Caco-2 (cell line): ENCODE data around the gene TSPAN14. TPM values are rescaled to one million over a fixed set of nuclear protein-coding genes. Genes with fewer than 3 reads are reported as not detected.

Experiments used
- BruUV-seq: library from RNA; stranded (reverse); fragments of 400-500 nt; replicated peaks from 2 replicates; lab custom pipeline; 2021; lab: Mats Ljungman, UMichigan
- CTCF ChIA-PET: fragments of 300-600 bp; sonication (Branson Sonifier 250); formaldehyde crosslinking; loops from one replicate; lab custom pipeline; 2022; ENCODE audit warnings: antibody characterized with exemption; lab: Charles Lee
- POLR2A ChIA-PET: fragments of 300-600 bp; sonication (Branson Sonifier 250); formaldehyde crosslinking; loops from one replicate; lab custom pipeline; 2022; ENCODE audit warnings: antibody characterized with exemption; lab: Charles Lee
- DNase-seq, 2 experiments: peaks; one replicate each; pipeline versions ENCODE4 v3.0.0 to v3.0.0-alpha.2; 2020 to 2022
- H3K27me3 ChIP-seq: replicated peaks from 2 replicates; pipeline ENCODE4 v1.6.0; 2011; ENCODE audit warnings: low read length; ENCODE audit not compliant: control insufficient read depth, insufficient read depth
- H3K36me3 ChIP-seq: 2 replicates; pipeline ENCODE4 v1.5.1; 2011; ENCODE audit warnings: low read length; ENCODE audit not compliant: control insufficient read depth, insufficient read depth
- H3K4me1 ChIP-seq: fragments of 250-450 bp; sonication (Bioruptor Pico); 2 replicates; pipeline ENCODE4 v1.5.1; 2020; ENCODE audit warnings: mild to moderate bottlenecking
- H3K4me3 ChIP-seq: 2 replicates; pipeline ENCODE4 v1.5.1; 2011; ENCODE audit warnings: low read depth, mild to moderate bottlenecking, control low read depth, low read length
- H3K9me3 ChIP-seq: fragments of 250-450 bp; sonication (Bioruptor Pico); 2 replicates; pipeline ENCODE4 v1.5.1; 2020; ENCODE audit warnings: mild to moderate bottlenecking, moderate library complexity
- H3K27ac Mint-ChIP-seq: one replicate; pipeline ENCODE4 v1.8.0; 2022; ENCODE audit warnings: mixed read lengths; ENCODE audit not compliant: unreplicated experiment
- H3K27me3 Mint-ChIP-seq: one replicate; pipeline ENCODE4 v1.8.0; 2022; ENCODE audit warnings: mixed read lengths; ENCODE audit not compliant: insufficient read depth, unreplicated experiment
- H3K36me3 Mint-ChIP-seq: one replicate; pipeline ENCODE4 v1.8.0; 2022; ENCODE audit warnings: mild to moderate bottlenecking, mixed read lengths; ENCODE audit not compliant: insufficient read depth, unreplicated experiment
- H3K4me1 Mint-ChIP-seq: one replicate; pipeline ENCODE4 v1.8.0; 2022; ENCODE audit warnings: low read depth, mixed read lengths; ENCODE audit not compliant: unreplicated experiment
- H3K4me3 Mint-ChIP-seq: one replicate; pipeline ENCODE4 v1.8.0; 2022; ENCODE audit warnings: mild to moderate bottlenecking, moderate library complexity, mixed read lengths; ENCODE audit not compliant: unreplicated experiment
- H3K9me3 Mint-ChIP-seq: one replicate; pipeline ENCODE4 v1.8.0; 2022; ENCODE audit warnings: mixed read lengths; ENCODE audit not compliant: unreplicated experiment
- CTCF ChIP-seq, 2 experiments: fragments of 200-600 bp in 1 of 2; IDR thresholded peaks; 1 replicate in 1 of 2; 2 replicates in 1 of 2; pipeline versions ENCODE4 v1.5.1 to v1.8.0; 2011 to 2022; ENCODE audit warnings: antibody characterized with exemption in 1 of 2, control low read depth in 1 of 2, inconsistent platforms in 1 of 2, low read depth in 1 of 2, low read length in 1 of 2, mild to moderate bottlenecking in 1 of 2, moderate library complexity in 1 of 2; ENCODE audit not compliant: insufficient read depth in 1 of 2, severe bottlenecking in 1 of 2, unreplicated experiment in 1 of 2
- intact Hi-C: fragments of 100-400 bp; cut with micrococcal nuclease; formaldehyde crosslinking; loops from one replicate; pipeline ENCODE4 v1.10.0; 2022; ENCODE audit not compliant: unreplicated experiment
- total RNA-seq: library from RNA; stranded (reverse); gene quantifications from 2 replicates; pipeline ENCODE4 v1.2.3, GENCODE V29; 2022

Gene TSPAN14
- total RNA-seq, 1 experiment from 2014 or later, result 140 TPM

GRCh38 chr10:80503584-80504157 is 49.6 kb downstream of the TSPAN14 start:
- Histone ChIP-seq H3K9me3 (no peaks in the 10 kb centered on the region), H3K36me3 (peaks cover 5% of the 10 kb centered on the region), H3K4me1 (peaks cover 96% of the 10 kb centered on the region), H3K27me3 (no peaks in the 10 kb centered on the region), H3K4me3 (no peak overlapping the region)
- peaks cover 93% of the 10 kb centered on the region for H3K36me3 Mint-ChIP-seq
- no TSS peak for BruUV-seq
- H3K27ac Mint-ChIP-seq, result peak overlapping the region; percentile 87
- TF ChIP-seq CTCF (IDR thresholded peaks at IDR 0.05; ENCODE audit: insufficient read depth in 1 of 2, low read depth in 1 of 2, low read length in 1 of 2, severe bottlenecking in 1 of 2, unreplicated experiment in 1 of 2), result no peak
- ChIA-PET CTCF (interaction anchor here (0.9 to 3.3 kb wide), 2 partner anchors 44 to 59 kb away, joined by 4 to 55 read pairs; no protein-coding TSS in a partner anchor), POLR2A (interaction anchor here (0.8 to 3.5 kb wide), 5 partner anchors 43 to 96 kb away, joined by 3 to 13 read pairs (median 6); partner anchors contain the start of gene PRXL2A)
- no peaks in the 10 kb centered on the region for H3K9me3 Mint-ChIP-seq
- intact Hi-C loops, result loop anchor here (1.0 kb wide), 1 partner anchor 24 kb away; no protein-coding TSS in a partner anchor
- no peaks in the 10 kb centered on the region for H3K27me3 Mint-ChIP-seq
- H3K4me3 Mint-ChIP-seq, result peak overlapping the region; percentile 66
- DNase-seq, result no peak
- peaks cover 76% of the 10 kb centered on the region for H3K4me1 Mint-ChIP-seq

DNA sequence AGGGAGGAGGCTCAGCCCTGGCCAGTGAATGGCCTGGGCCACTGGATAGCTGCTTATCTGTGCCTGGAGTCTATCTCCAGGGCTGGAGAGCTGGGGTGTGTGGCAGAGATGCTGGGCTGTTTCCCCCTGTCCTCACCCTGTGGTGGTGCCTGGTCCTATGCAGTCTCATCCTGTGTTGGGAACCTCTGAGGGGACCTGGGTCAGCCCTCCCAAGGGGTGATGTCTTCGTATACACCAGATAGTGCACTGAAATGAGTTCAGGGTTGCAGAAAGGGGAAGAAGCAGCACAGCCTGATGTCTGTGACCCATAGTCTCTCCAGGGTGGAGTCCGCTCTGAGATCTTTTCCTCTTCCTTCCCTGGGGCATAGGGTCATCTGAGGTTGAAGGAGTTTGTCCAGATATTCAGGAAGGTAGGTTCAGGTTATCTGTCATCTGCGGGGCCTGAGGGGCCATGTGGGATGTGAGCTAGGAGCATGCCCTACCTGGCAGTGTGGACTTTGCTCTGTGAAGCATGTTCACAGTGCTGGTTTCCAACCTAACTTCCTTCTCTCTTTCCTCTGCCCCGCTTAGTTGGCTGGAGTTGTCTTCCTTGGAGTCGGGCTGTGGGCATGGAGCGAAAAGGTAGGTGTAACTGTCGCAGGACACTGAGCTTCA is 50.2 kb downstream of the TSPAN14 start:
- peaks cover 96% of the 10 kb centered on the region for H3K4me1 ChIP-seq
- POLR2A ChIA-PET, result interaction anchor here (0.8 to 3.5 kb wide), 6 partner anchors 11 to 96 kb away, joined by 3 to 13 read pairs (median 6); partner anchors contain the start of gene PRXL2A
- peak; percentile 73 to 90 for DNase-seq
- no peaks in the 10 kb centered on the region for H3K9me3 ChIP-seq
- BruUV-seq, result no TSS peak
- no peaks in the 10 kb centered on the region for H3K9me3 Mint-ChIP-seq
- H3K4me3 Mint-ChIP-seq, result peak overlapping the region; percentile 66
- peaks cover 7% of the 10 kb centered on the region for H3K36me3 ChIP-seq
- H3K27ac Mint-ChIP-seq, result peak overlapping the region; percentile 87
- peaks cover 73% of the 10 kb centered on the region for H3K4me1 Mint-ChIP-seq
- intact Hi-C loops, result loop anchor here (1.0 kb wide), 1 partner anchor 25 kb away; no protein-coding TSS in a partner anchor
- TF ChIP-seq CTCF (IDR thresholded peaks at IDR 0.05; ENCODE audit: insufficient read depth in 1 of 2, low read depth in 1 of 2, low read length in 1 of 2, severe bottlenecking in 1 of 2, unreplicated experiment in 1 of 2), result no peak
- H3K36me3 Mint-ChIP-seq, result peaks cover 93% of the 10 kb centered on the region
- no peak overlapping the region; the same call in 1 of the 2 replicates for H3K4me3 ChIP-seq
- no peaks in the 10 kb centered on the region for H3K27me3 Mint-ChIP-seq
- H3K27me3 ChIP-seq, result no peaks in the 10 kb centered on the region
- CTCF ChIA-PET, result interaction anchor here (0.9 to 3.3 kb wide), 9 partner anchors 30 to 247 kb away, joined by 4 to 55 read pairs (median 9); no protein-coding TSS in a partner anchor

DNA sequence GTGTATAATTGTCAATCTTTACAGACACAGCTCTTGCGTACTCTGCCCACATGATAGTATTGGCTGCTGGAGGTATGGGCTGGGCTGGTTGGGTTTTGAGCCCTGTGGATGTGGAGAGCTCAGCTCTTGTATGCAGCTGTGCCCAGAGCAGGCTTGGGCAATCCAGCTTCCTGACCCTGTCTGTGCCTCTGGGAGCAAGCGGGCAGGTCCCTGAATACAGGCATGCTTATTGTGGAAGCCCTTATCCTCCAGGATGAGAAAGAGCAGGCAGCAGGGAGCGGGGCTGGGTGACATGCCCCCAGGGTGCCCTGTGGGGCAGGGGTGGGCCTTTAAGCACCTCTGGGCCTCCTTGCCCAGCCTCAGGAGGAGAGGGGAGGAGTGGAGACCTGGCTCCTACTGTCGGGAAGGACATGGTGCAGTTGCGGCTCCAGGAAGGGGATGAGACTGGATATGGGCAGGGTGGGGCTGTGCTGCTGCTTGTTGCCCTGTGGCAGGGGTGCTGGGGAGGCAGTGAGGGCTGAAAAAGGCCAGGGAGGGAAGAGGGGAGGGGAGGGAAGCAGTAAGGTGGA is 50.9 kb downstream of the TSPAN14 start:
- Histone ChIP-seq H3K27me3 (no peaks in the 10 kb centered on the region), H3K4me1 (peaks cover 96% of the 10 kb centered on the region), H3K36me3 (peaks cover 5% of the 10 kb centered on the region), H3K4me3 (peak overlapping the region; percentile 9), H3K9me3 (no peaks in the 10 kb centered on the region)
- peaks cover 93% of the 10 kb centered on the region for H3K36me3 Mint-ChIP-seq
- peaks cover 73% of the 10 kb centered on the region for H3K4me1 Mint-ChIP-seq
- POLR2A ChIA-PET, result interaction anchor here (0.8 to 3.5 kb wide), 8 partner anchors 11 to 97 kb away, joined by 3 to 13 read pairs (median 6); partner anchors contain the start of gene PRXL2A
- peak overlapping the region; percentile 66 for H3K4me3 Mint-ChIP-seq
- BruUV-seq, result no TSS peak
- H3K9me3 Mint-ChIP-seq, result no peaks in the 10 kb centered on the region
- DNase-seq, result peak in 1 of 2 experiments; percentile 57
- TF ChIP-seq CTCF (IDR thresholded peaks at IDR 0.05; ENCODE audit: insufficient read depth in 1 of 2, low read depth in 1 of 2, low read length in 1 of 2, severe bottlenecking in 1 of 2, unreplicated experiment in 1 of 2), result no peak
- no peaks in the 10 kb centered on the region for H3K27me3 Mint-ChIP-seq
- intact Hi-C loops, result loop anchor here (1.0 kb wide), 3 partner anchors 26 to 122 kb away; no protein-coding TSS in a partner anchor
- CTCF ChIA-PET, result interaction anchor here (0.6 to 3.3 kb wide), 17 partner anchors 12 to 248 kb away, joined by 3 to 60 read pairs (median 8); partner anchors contain the start of gene PRXL2A
- peak overlapping the region; percentile 87 for H3K27ac Mint-ChIP-seq
